NCI-H146 treated with DMSO at 0.1 percent for 48 hours (cell line): Measurements from ENCODE around the gene TSHZ2.

Experiments used
- DNase-seq: peaks from one replicate; lab custom pipeline; 2025; ENCODE audit not compliant: unreplicated experiment; lab: John Stamatoyannopoulos, UW

The TSHZ2 gene

DNA sequence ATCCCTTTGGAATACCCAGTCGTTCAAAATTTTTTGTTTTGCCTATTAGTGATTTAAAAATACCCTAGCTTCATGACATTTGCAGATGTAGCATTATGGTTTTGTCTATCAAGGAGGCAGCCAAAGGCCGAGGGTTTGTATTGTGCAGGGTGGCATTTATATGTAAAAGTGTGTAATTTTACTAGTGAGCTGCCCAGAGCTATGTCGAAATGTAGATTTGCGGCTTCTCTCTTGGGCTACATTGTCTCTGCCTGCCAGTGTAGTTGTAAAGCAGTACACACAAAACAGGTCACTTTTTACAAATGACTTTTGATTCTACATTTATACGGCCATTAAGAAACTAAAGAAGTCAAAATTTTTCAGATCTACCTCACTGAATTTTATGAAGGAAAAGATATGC, 87.7 kb downstream of the TSHZ2 start:
- no peak for DNase-seq

GRCh38 chr20:53061192-53062108, 89.3 kb downstream of the TSHZ2 start:
- no peak for DNase-seq

- DNase-seq: no peak
Observed at GRCh38 chr20:53064935-53065334, 92.8 kb downstream of the TSHZ2 start.

DNA sequence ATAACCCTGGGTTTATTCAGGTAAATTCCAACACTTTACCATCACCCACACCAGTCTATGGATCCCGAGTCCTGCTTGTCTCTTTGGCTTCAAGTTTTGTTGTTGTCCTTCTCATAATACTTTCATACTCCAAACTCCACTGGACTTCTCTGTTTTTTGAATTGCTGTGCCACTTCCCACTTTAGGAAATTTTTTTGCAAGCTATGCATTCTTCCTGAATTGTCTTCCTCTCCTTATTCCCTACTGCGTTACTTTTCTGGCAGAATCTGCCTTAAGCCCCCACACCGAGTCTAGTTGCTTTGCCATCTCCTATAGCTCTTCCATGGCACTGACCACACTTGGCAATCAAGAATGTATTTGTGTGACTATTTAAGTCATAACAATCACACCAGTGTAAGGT, 96.1 kb downstream of the TSHZ2 start:
- DNase-seq: no peak

DNA sequence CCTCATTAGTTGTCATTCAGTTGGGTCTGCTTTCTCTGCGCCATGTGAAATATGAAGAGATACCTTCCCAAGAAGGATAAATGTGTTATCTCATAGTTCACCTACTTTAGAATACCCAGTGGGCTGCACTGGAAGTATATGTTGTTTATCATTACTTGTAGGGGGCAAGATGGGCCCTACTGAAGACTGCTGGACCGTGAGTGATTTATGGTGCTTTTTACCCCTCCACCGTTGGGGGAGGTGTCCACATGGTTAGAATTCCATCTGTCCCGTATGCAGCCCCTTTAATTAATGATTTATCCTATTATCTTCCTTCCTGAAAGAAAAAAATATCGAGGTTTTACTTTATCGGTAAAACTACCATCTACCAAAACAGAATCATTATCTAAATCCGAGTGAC, 97.0 kb downstream of the TSHZ2 start:
- no peak for DNase-seq

GRCh38 chr20:53070224-53070623, 98.1 kb downstream of the TSHZ2 start:
- DNase-seq: no peak

- no peak for DNase-seq
Observed at GRCh38 chr20:53070706-53071392, 98.7 kb downstream of the TSHZ2 start.

GRCh38 chr20:53071833-53072232, 99.7 kb downstream of the TSHZ2 start:
- DNase-seq: no peak

- no peak for DNase-seq
Observed at GRCh38 chr20:53072923-53073579, 100.9 kb downstream of the TSHZ2 start.

GRCh38 chr20:53073636-53074415, 101.7 kb downstream of the TSHZ2 start:
- no peak for DNase-seq

- DNase-seq: no peak
Observed at GRCh38 chr20:53074811-53075314, 102.7 kb downstream of the TSHZ2 start.

GRCh38 chr20:53076668-53077067, 104.5 kb downstream of the TSHZ2 start:
- DNase-seq: no peak

DNA sequence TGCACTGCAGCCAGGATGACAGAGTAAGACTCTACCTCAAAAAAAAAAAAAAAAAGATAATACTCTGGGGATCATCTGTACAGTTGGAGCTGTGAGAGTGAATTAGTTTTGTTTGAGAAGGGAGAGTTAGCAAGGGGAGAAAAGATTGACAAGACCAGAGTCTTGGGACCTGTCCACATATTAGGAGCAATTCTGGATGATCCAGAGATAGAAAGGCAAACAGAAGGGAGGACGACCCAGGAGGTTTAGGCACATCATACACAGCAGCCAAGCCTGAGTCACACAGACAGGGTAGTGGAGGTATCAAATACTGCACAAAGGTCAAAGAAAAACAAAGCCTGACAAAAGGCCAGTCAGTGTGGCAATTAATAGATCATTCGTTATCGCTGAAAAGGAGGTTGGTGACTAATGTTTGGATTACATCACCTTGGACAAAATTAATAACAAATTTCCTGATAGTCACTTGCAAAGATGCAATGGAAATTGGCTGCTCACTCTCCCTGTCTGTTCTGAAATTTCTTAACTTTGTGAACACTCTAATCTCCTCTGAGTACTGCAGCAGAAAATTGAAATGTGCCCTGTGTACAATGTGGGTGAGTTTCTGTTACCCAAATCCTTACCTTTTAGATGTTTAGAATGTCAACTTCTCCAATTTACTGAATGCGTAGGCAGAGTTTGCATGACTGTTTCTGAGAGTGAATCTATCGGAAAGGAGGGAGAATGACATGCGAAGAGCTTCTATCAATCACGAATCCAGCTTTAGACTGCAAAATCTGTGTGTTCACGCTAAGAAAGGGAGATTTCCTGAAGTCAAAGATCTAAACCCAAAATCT, 105.4 kb downstream of the TSHZ2 start:
- DNase-seq: peak; percentile 27

DNA sequence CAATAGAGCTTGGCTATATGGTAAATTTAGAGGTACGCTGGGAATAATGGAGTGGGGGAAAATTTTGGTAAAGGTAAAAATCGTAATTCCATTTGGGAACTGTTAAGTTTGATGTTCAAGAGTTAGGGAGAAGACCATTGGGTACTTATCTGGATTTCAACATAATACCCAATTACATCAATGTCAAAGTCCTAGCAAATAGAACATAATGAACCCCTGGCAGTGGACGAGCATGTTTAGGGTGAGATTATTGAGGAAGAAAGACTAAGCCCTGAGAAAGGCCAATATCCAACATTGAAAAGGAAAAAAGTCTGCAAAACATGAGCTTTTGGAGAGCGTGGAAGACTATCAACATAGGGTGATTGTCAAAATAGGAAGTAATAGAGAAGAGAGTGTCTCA, 106.6 kb downstream of the TSHZ2 start:
- no peak for DNase-seq

- DNase-seq: no peak
Observed at GRCh38 chr20:53079261-53079691, 107.1 kb downstream of the TSHZ2 start.

DNA sequence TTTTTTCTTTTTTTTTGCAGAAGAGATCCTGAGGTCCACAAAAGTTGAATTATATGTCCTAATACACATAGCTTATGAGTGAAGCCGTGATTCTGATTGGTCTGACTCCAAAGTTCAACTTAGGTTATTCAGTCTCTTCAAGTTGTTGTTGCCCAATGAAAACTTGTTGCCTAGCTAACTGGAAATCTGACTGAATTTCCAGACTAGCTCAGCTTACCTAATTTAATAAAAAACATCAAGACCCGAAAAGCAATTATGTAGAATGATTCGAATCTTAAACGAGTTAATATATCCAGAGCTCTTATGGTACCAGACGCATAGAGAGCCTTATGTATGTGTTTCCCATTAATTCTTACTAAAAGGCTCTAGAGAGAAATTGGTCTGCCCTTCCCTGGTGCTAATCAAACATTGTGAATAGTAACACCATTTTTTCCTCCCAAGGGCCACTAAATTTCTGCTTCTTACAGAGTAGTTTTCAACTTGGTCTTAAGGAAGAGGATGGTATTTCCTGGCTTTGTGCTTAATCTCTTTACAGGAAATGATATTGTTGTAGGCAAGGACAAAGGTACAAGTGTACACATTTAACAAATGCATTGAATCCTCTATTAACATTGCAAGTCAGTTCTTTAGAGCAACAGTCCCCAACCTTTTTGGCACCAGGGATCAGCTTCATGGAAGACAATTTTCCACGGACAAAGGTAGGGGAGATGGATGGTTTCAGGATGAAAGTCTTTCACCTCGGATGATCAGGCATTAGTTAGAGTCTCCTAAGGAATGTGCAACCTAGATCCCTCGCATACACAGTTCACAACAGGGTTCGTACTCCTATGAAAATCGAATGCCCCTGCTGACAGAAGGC, 107.9 kb downstream of the TSHZ2 start:
- no peak for DNase-seq

- DNase-seq: no peak
Observed at GRCh38 chr20:53080687-53080962, 108.5 kb downstream of the TSHZ2 start.

DNA sequence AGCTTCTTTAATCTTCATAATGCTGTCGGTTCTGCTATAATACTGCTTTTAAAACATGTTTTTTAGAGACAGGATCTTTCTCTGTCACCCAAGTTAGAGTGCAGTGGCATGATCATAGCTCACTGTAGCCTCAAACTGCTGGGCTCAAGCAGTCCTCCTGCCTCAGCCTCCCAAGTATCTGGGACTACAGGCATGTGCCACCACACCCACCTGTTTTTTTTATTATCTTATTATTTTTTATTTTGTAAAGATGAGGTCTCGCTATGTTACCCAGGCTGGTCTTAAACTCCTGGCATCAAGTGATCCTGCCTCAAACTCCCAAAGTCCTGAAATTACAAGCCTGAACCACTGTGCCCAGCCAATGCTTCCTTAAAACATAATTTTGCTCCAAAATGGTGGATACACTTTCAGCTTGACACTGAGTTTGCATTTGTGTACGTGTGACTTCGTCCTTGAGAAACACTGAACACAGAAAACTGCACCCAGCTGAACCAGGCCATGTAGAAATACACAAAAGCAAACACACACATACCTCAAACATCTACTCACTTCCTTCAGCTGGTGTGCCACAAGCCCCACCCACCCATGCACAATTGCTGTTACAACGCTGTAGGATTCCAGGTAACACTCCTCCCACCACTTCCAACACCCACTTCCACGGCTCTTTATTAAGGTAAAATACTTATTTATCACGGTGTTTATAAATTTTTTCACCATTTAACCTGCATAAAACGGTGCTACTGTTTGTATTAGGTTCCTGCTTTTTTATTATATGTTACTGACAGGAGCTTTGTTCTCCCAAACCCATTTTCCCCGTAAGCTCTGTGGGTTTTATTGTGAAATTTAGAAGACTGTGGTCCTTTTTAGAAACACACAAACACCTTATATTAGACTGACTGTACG, 109.1 kb downstream of the TSHZ2 start:
- peak; percentile 30 for DNase-seq
